ENCODE data around the gene DLGAP3. TPM values are rescaled to one million over a fixed set of nuclear protein-coding genes. Genes with fewer than 3 reads are reported as not detected.

DLGAP3 gene
- total RNA-seq, 6 donors from 2014 or later, result under 0.01 to 0.57 (median 0.30) TPM; not detected in 1

DNA sequence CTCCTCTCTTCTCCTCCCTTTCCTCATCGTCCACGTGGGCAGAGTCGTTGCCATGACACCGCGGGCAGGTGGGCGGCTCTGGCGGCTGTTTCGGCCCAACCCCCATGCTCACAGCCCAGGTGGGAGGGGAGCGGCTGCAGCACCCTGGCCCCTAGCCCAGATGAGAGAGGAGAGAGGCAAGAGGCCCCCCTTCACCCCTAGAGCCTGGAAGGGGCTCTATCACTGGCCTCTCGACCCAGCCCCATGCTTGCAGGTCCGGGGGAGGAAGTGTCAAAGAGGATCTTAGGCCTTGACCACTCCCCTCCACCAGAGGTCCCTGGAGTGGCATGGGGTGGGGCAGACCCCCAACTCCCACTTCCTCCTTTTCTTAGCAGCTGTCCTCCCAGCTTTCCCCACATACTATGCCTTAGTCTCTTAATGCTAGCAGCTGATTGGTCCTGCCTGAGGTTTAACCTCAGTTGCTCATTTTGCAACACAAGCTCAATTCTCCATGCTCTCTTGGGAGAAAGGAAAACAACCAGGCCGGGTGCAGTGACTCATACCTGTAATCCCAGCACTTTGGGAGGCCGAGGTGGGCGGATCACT, 10.4 kb downstream of the DLGAP3 start:
- no peaks in the 10 kb centered on the region for H3K36me3 ChIP-seq
- H3K27me3 ChIP-seq, result no peaks in the 10 kb centered on the region
- H3K9me3 ChIP-seq, result no peaks in the 10 kb centered on the region
- peak in 1 of 2 donors; percentile 67 for DNase-seq
- no peaks in the 10 kb centered on the region for H3K4me1 ChIP-seq
- 11 to 14% methylated on average over 8 to 14 of the region's 14 CpGs for WGBS, 2 donors
- H3K4me3 ChIP-seq, result no peak overlapping the region
- peak; percentile 23 to 74 for ATAC-seq (ENCODE audit: low FRiP score in 2 of 2)
- no peak overlapping the region for H3K27ac ChIP-seq
- TF ChIP-seq, protein P1, sequence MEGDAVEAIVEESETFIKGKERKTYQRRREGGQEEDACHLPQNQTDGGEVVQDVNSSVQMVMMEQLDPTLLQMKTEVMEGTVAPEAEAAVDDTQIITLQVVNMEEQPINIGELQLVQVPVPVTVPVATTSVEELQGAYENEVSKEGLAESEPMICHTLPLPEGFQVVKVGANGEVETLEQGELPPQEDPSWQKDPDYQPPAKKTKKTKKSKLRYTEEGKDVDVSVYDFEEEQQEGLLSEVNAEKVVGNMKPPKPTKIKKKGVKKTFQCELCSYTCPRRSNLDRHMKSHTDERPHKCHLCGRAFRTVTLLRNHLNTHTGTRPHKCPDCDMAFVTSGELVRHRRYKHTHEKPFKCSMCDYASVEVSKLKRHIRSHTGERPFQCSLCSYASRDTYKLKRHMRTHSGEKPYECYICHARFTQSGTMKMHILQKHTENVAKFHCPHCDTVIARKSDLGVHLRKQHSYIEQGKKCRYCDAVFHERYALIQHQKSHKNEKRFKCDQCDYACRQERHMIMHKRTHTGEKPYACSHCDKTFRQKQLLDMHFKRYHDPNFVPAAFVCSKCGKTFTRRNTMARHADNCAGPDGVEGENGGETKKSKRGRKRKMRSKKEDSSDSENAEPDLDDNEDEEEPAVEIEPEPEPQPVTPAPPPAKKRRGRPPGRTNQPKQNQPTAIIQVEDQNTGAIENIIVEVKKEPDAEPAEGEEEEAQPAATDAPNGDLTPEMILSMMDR (IDR thresholded peaks at IDR 0.05), result no peak
- TF ChIP-seq EP300 (IDR thresholded peaks at IDR 0.05) (no peak), POLR2A (IDR thresholded peaks at IDR 0.05) (no peak)

DNA sequence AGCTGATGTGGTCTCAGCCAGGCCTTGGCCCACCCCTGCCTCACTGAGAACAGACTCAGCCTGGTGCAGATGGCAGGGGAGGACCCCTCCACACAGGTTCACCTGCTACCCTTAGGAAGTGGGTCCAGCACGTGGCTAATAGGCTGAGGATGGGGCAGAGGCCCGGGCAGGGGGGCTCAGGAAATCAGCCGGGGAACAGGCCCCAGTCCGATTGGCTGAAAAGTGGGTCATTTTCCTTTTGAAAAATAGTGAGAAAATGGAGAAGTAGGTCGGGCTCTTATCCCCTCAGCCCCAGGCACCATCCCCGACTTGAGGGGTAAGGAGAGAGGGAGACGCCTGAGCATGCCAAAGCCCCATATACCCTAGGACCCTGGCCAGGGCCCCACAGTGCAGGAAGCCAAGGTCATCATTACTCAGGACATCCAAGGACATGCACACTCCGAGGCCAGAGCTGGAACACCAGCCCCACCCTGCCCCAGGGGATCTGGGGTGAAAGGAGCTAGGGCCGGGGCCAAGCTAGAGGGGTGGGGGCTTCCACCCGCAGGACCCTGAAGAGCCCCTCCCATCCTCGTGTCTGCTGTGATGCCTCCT, 11.0 kb downstream of the DLGAP3 start:
- WGBS, 2 donors, result 16 to 20% methylated on average over 6 to 11 of the region's 11 CpGs
- no peaks in the 10 kb centered on the region for H3K9me3 ChIP-seq
- no peak overlapping the region for H3K4me3 ChIP-seq
- no peak overlapping the region for H3K27ac ChIP-seq
- no peak for DNase-seq
- no peaks in the 10 kb centered on the region for H3K27me3 ChIP-seq
- no peaks in the 10 kb centered on the region for H3K4me1 ChIP-seq
- peak in 1 of 2 donors; percentile 39 for ATAC-seq (ENCODE audit: low FRiP score in 2 of 2)
- no peak for TF ChIP-seq EP300 (IDR thresholded peaks at IDR 0.05)
- TF ChIP-seq POLR2A (IDR thresholded peaks at IDR 0.05), result no peak
- TF ChIP-seq, protein P1 (IDR thresholded peaks at IDR 0.05), result no peak
- no peak for TF ChIP-seq POLR2AphosphoS5 (IDR thresholded peaks at IDR 0.05)
- H3K36me3 ChIP-seq, result no peaks in the 10 kb centered on the region

DNA sequence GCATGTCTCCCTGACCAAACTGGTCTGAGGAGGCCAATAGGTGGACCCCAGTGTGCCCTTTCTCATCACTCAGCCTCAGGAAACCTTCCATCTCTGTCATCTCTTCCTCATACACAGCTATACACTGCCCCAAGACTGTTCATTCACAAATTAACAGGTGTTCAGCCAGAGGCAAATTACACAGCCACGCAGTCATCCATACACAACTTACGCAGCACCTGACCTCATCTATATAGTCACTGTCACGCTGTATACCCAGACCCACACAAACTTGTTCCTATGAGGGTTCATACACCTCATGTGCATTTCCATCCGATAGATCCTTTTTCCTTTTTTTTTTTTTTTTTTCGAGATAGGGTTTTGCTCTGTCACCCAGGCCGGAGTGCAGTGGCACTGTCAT, 12.4 kb downstream of the DLGAP3 start:
- no peak overlapping the region for H3K4me3 ChIP-seq
- no peaks in the 10 kb centered on the region for H3K27me3 ChIP-seq
- H3K4me1 ChIP-seq, result no peaks in the 10 kb centered on the region
- no peak for DNase-seq
- no peak overlapping the region for H3K27ac ChIP-seq
- no peak for ATAC-seq (ENCODE audit: low FRiP score in 2 of 2)
- no peaks in the 10 kb centered on the region for H3K36me3 ChIP-seq
- TF ChIP-seq POLR2A (IDR thresholded peaks at IDR 0.05) (no peak), POLR2AphosphoS5 (IDR thresholded peaks at IDR 0.05) (no peak), EP300 (IDR thresholded peaks at IDR 0.05) (no peak)
- TF ChIP-seq, protein P1 (IDR thresholded peaks at IDR 0.05), result no peak
- H3K9me3 ChIP-seq, result no peaks in the 10 kb centered on the region
- 88 to 92% methylated on average over 6 of the region's 6 CpGs for WGBS, 2 donors

DNA sequence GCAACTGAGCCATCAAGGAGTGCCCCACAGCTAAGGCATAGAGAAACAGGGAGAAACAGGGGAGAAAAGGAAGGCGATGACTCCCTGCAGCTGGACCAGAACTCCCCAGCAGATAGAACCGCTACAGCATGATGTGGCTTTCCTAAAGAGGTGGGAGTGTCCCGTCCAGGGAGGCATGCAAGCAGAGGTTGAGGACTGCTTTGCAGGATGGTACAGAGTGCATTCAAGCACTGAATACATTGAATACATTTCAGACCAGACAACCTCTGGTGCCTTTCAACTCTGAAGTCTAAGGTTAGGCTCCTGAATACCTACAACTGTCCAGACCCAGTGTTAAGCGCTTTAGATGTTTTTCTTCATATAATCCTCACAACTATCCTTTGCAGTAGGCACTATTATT, 13.3 kb downstream of the DLGAP3 start:
- ATAC-seq (ENCODE audit: low FRiP score in 2 of 2) (no peak), DNase-seq (no peak)
- no peaks in the 10 kb centered on the region for H3K9me3 ChIP-seq
- H3K4me1 ChIP-seq, result no peaks in the 10 kb centered on the region
- H3K36me3 ChIP-seq, result no peaks in the 10 kb centered on the region
- H3K27ac ChIP-seq, result no peak overlapping the region
- H3K4me3 ChIP-seq, result no peak overlapping the region
- TF ChIP-seq POLR2AphosphoS5 (IDR thresholded peaks at IDR 0.05) (no peak), POLR2A (IDR thresholded peaks at IDR 0.05) (no peak), EP300 (IDR thresholded peaks at IDR 0.05) (no peak)
- TF ChIP-seq, protein P1 (IDR thresholded peaks at IDR 0.05), result no peak
- no peaks in the 10 kb centered on the region for H3K27me3 ChIP-seq
- WGBS, 2 donors, result 92 to 93% methylated on average over 4 of the region's 4 CpGs

DNA sequence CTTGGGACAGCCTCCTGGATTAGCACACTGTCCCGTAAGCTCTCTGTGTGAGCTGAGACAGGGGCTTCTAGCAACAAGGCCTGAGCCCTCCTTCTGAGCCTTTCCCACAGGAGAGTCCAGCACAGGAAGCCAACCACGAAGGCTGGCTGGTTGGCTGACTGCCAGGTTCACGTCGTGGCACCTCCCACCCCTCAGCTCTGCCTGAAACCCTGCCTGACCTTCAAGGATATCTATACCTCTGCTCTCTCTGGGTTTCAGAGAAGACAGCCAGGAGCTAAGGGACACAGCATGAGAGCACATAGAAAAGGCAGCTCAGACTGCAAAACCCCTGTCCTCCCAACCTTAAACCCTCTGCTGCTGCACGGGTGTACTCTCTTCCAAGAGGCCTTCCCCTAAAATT, 13.9 kb downstream of the DLGAP3 start:
- Histone ChIP-seq H3K9me3 (no peaks in the 10 kb centered on the region), H3K36me3 (no peaks in the 10 kb centered on the region), H3K4me1 (no peaks in the 10 kb centered on the region), H3K27ac (no peak overlapping the region), H3K4me3 (no peak overlapping the region), H3K27me3 (no peaks in the 10 kb centered on the region)
- 28 to 36% methylated on average over 5 of the region's 5 CpGs for WGBS, 2 donors
- ATAC-seq (ENCODE audit: low FRiP score in 2 of 2) (no peak), DNase-seq (no peak)
- TF ChIP-seq, protein P1 (IDR thresholded peaks at IDR 0.05), result no peak
- TF ChIP-seq POLR2A (IDR thresholded peaks at IDR 0.05), result no peak
- no peak for TF ChIP-seq EP300 (IDR thresholded peaks at IDR 0.05)
- no peak for TF ChIP-seq POLR2AphosphoS5 (IDR thresholded peaks at IDR 0.05)

Measured in upper lobe of left lung (tissue), 6 donors.